Measurements from ENCODE around the gene AP3S2. TPM values are rescaled to one million over a fixed set of nuclear protein-coding genes. Genes with fewer than 3 reads are reported as not detected.
A peak's percentile ranks its signal among the peaks of the same experiment; 100 is the strongest.

Gene AP3S2
- polyA plus RNA-seq, 3 donors: 30.8 to 41.2 (median 32.4) TPM

DNA sequence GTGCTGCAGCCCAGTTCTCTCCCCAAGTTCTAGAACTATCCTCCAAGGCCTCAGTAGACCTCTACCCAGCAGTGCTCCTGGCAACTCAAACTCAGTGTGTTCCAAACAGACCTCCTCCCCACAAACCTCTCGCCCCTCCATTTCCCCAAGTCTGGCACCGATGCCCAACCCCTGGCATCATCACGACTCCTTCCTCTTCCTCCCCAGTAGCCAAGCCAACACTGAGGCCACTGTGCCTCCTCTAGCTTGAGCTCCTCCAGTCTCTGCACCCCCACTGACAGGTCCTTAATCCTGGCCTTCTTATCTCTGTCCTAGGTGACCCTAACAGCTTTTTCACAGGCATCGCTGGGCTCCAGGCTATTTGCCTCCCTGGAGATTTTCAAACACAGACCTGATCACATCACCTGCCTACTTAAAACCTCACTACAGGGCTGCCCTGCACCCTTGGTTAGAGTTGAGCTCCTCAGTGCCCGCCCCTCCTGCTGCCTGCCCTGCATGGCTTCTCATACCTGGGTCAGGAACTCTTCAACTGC lies 12.1 kb upstream of the AP3S2 start:
- Mint-ChIP-seq H3K36me3 (peaks cover 84 to 95% of the 10 kb centered on the region in 2 donors), H3K4me3 (no peak overlapping the region), H3K27me3 (ENCODE audit: low read depth in 3 of 3) (peaks cover 0 to 3% (median 3%) of the 10 kb centered on the region in 3 donors), H3K27ac (peak overlapping the region in 1 of 7 donors; percentile 25), H3K4me1 (peaks cover 32% of the 10 kb centered on the region), H3K9me3 (no peaks in the 10 kb centered on the region)
- Histone ChIP-seq H3K36me3 (replicated peaks in 1 of 2; ENCODE audit: control insufficient read depth in 1 of 2, insufficient read depth in 2 of 2, low read length in 2 of 2) (peaks cover 17 to 78% of the 10 kb centered on the region in 2 donors), H3K9me3 (replicated peaks in 1 of 2; ENCODE audit: control insufficient read depth in 1 of 2, insufficient read depth in 1 of 2, low read length in 2 of 2) (no peaks in the 10 kb centered on the region), H3K27ac (ENCODE audit: low read depth in 1 of 2, low read length in 2 of 2) (no peak overlapping the region), H3K9ac (ENCODE audit: insufficient read depth, low read length, poor library complexity, severe bottlenecking) (no peak overlapping the region), H2AFZ (ENCODE audit: insufficient read depth, low read depth, low read length, poor library complexity, severe bottlenecking) (no peak overlapping the region), H4K20me1 (ENCODE audit: insufficient read depth, low read length) (no peaks in the 10 kb centered on the region), H3K27me3 (ENCODE audit: control insufficient read depth in 2 of 2, insufficient read depth in 2 of 2, low read length in 2 of 2) (no peaks in the 10 kb centered on the region), H3K79me2 (ENCODE audit: insufficient read depth, low read length) (no peaks in the 10 kb centered on the region), H3K4me1 (ENCODE audit: control insufficient read depth in 1 of 2, insufficient read depth in 2 of 2, low read length in 2 of 2) (peaks cover 13 to 33% of the 10 kb centered on the region in 2 donors), H3K4me3 (replicated peaks in 1 of 3; ENCODE audit: low read depth in 2 of 3, low read length in 3 of 3) (no peak overlapping the region), H3K4me2 (replicated peaks; ENCODE audit: extremely low read depth, low read length, poor library complexity, severe bottlenecking) (no peak overlapping the region)
- intact Hi-C loops (cut with micrococcal nuclease): no loop called here
- TF ChIP-seq, protein P1, sequence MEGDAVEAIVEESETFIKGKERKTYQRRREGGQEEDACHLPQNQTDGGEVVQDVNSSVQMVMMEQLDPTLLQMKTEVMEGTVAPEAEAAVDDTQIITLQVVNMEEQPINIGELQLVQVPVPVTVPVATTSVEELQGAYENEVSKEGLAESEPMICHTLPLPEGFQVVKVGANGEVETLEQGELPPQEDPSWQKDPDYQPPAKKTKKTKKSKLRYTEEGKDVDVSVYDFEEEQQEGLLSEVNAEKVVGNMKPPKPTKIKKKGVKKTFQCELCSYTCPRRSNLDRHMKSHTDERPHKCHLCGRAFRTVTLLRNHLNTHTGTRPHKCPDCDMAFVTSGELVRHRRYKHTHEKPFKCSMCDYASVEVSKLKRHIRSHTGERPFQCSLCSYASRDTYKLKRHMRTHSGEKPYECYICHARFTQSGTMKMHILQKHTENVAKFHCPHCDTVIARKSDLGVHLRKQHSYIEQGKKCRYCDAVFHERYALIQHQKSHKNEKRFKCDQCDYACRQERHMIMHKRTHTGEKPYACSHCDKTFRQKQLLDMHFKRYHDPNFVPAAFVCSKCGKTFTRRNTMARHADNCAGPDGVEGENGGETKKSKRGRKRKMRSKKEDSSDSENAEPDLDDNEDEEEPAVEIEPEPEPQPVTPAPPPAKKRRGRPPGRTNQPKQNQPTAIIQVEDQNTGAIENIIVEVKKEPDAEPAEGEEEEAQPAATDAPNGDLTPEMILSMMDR (IDR thresholded peaks at IDR 0.05): no peak
- 100% methylated on average over 4 of the region's 5 CpGs for WGBS (ENCODE audit: insufficient coverage)
- DNase-seq: no peak

DNA sequence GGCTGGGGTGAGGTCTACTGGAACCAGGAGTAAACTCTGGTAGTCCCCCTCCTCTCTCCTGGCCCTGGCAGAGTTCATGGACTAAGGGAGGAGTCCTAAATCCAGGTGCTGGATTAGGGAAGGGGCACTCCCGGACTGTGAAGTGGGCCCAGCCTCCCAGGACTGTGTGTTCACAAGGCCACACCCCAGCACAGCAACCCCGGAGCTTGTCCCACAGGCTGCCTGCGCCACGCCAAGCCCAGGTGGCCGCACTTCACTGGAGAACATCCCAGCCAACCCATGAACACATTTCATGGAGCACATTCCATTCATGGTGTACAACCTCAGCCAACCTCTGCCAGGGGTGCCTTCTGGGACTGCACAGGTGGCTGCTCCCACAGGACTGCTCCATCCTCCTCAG lies 10.7 kb upstream of the AP3S2 start:
- DNase-seq: no peak
- H4K20me1 ChIP-seq (ENCODE audit: insufficient read depth, low read length): no peaks in the 10 kb centered on the region
- H3K4me1 ChIP-seq (ENCODE audit: control insufficient read depth in 1 of 2, insufficient read depth in 2 of 2, low read length in 2 of 2): peaks cover 6 to 24% of the 10 kb centered on the region in 2 donors
- H3K9ac ChIP-seq (ENCODE audit: insufficient read depth, low read length, poor library complexity, severe bottlenecking): no peak overlapping the region
- H3K4me2 ChIP-seq (replicated peaks; ENCODE audit: extremely low read depth, low read length, poor library complexity, severe bottlenecking): no peak overlapping the region
- Mint-ChIP-seq H3K36me3 (peaks cover 85 to 89% of the 10 kb centered on the region in 2 donors), H3K27me3 (ENCODE audit: low read depth in 3 of 3) (peaks cover 0 to 4% (median 3%) of the 10 kb centered on the region in 3 donors), H3K27ac (no peak overlapping the region), H3K4me1 (peaks cover 24% of the 10 kb centered on the region), H3K4me3 (no peak overlapping the region), H3K9me3 (peaks cover 0 to 2% (median 0%) of the 10 kb centered on the region in 7 donors)
- WGBS (ENCODE audit: insufficient coverage): 97% methylated on average over 4 of the region's 5 CpGs
- H3K36me3 ChIP-seq (replicated peaks in 1 of 2; ENCODE audit: control insufficient read depth in 1 of 2, insufficient read depth in 2 of 2, low read length in 2 of 2): peaks cover 17 to 86% of the 10 kb centered on the region in 2 donors
- H2AFZ ChIP-seq (ENCODE audit: insufficient read depth, low read depth, low read length, poor library complexity, severe bottlenecking): no peak overlapping the region
- intact Hi-C loops (cut with micrococcal nuclease): loop anchor here in 1 of 2 donors (5.0 kb wide), 1 partner anchor 168 kb away; no protein-coding TSS in a partner anchor
- no peaks in the 10 kb centered on the region for H3K79me2 ChIP-seq (ENCODE audit: insufficient read depth, low read length)
- TF ChIP-seq, protein P1 (IDR thresholded peaks at IDR 0.05): no peak
- H3K27me3 ChIP-seq (ENCODE audit: control insufficient read depth in 2 of 2, insufficient read depth in 2 of 2, low read length in 2 of 2): no peaks in the 10 kb centered on the region
- no peaks in the 10 kb centered on the region for H3K9me3 ChIP-seq (replicated peaks in 1 of 2; ENCODE audit: control insufficient read depth in 1 of 2, insufficient read depth in 1 of 2, low read length in 2 of 2)
- H3K4me3 ChIP-seq (replicated peaks in 1 of 3; ENCODE audit: low read depth in 2 of 3, low read length in 3 of 3): no peak overlapping the region
- H3K27ac ChIP-seq (ENCODE audit: low read depth in 1 of 2, low read length in 2 of 2): no peak overlapping the region
